Stimulated activated CD4-positive, alpha-beta T cell treated with anti-CD3 and anti-CD28 coated beads, Interleukin-1b, Interleukin-23, amount 100 ng/mL, for 4 hours (primary cell): ENCODE measurements around the gene ENAH.

Experiments used
- DNase-seq, 2 donors: peaks; one replicate each; pipeline ENCODE4 v3.0.0-alpha.2; 2020; ENCODE audit warnings: low read depth in 2 of 2

ENAH gene

GRCh38 chr1:225603538-225604354, 49.2 kb downstream of the ENAH start:
- DNase-seq, result no peak

- no peak for DNase-seq
Observed at GRCh38 chr1:225602590-225603206, 50.2 kb downstream of the ENAH start.

- no peak for DNase-seq
Observed at GRCh38 chr1:225601902-225602589, 50.9 kb downstream of the ENAH start.

GRCh38 chr1:225598847-225599246, 54.1 kb downstream of the ENAH start:
- no peak for DNase-seq

GRCh38 chr1:225597926-225598575, 54.9 kb downstream of the ENAH start:
- DNase-seq, result no peak

GRCh38 chr1:225596736-225597135, 56.2 kb downstream of the ENAH start:
- DNase-seq, result no peak

- DNase-seq, result no peak
Observed at GRCh38 chr1:225595974-225596551, 56.9 kb downstream of the ENAH start.

GRCh38 chr1:225595452-225595851, 57.5 kb downstream of the ENAH start:
- no peak for DNase-seq

- DNase-seq, result no peak
Observed at GRCh38 chr1:225593414-225593813, 59.5 kb downstream of the ENAH start.

- no peak for DNase-seq
Observed at GRCh38 chr1:225592362-225593025, 60.4 kb downstream of the ENAH start.

GRCh38 chr1:225587310-225587709, 65.6 kb downstream of the ENAH start:
- DNase-seq, result no peak

GRCh38 chr1:225581186-225581585, 71.7 kb downstream of the ENAH start:
- no peak for DNase-seq

- no peak for DNase-seq
Observed at GRCh38 chr1:225580238-225581099, 72.5 kb downstream of the ENAH start.

- DNase-seq, result no peak
Observed at GRCh38 chr1:225578251-225578977, 74.5 kb downstream of the ENAH start.

- DNase-seq, result no peak
Observed at GRCh38 chr1:225577241-225577640, 75.7 kb downstream of the ENAH start.

- DNase-seq, result no peak
Observed at GRCh38 chr1:225573216-225573615, 79.7 kb downstream of the ENAH start.

- no peak for DNase-seq
Observed at GRCh38 chr1:225572422-225572821, 80.5 kb downstream of the ENAH start.

- no peak for DNase-seq
Observed at GRCh38 chr1:225567789-225568188, 85.1 kb downstream of the ENAH start.

- DNase-seq, result no peak
Observed at GRCh38 chr1:225565847-225566246, 87.1 kb downstream of the ENAH start.

- no peak for DNase-seq
Observed at GRCh38 chr1:225561675-225562074, 91.2 kb downstream of the ENAH start.
